ENCODE measurements around the gene TSPAN11.

- no peak for TF ChIP-seq CTCF (IDR thresholded peaks at IDR 0.05)
- TF ChIP-seq POLR2A (IDR thresholded peaks at IDR 0.05), result no peak
Observed at GRCh38 chr12:30914986-30915591, 11.5 kb upstream of the TSPAN11 start.
